Smooth muscle cell of the brain vasculature (primary cell): ENCODE measurements around the gene ENO4.

Experiments used
- DNase-seq: peaks from one replicate; pipeline ENCODE4 v3.0.0-alpha.2; 2012; ENCODE audit warnings: low read depth, low spot score

Gene ENO4

GRCh38 chr10:116829711-116830110, 19.6 kb upstream of the ENO4 start:
- no peak for DNase-seq

GRCh38 chr10:116831086-116831485, 18.2 kb upstream of the ENO4 start:
- DNase-seq = no peak

- no peak for DNase-seq
Observed at GRCh38 chr10:116831790-116832189, 17.5 kb upstream of the ENO4 start.

GRCh38 chr10:116833986-116834985, 15.0 kb upstream of the ENO4 start:
- DNase-seq = no peak

GRCh38 chr10:116835658-116836057, 13.6 kb upstream of the ENO4 start:
- no peak for DNase-seq

GRCh38 chr10:116836083-116836482, 13.2 kb upstream of the ENO4 start:
- DNase-seq = no peak

- DNase-seq = no peak
Observed at GRCh38 chr10:116836902-116837523, 12.3 kb upstream of the ENO4 start.

GRCh38 chr10:116838143-116838725, 11.1 kb upstream of the ENO4 start:
- no peak for DNase-seq

- DNase-seq = no peak
Observed at GRCh38 chr10:116840389-116841075, 8.8 kb upstream of the ENO4 start.

- no peak for DNase-seq
Observed at GRCh38 chr10:116845823-116846222, 3.5 kb upstream of the ENO4 start.

GRCh38 chr10:116848032-116848943, 1.0 kb upstream of the ENO4 start:
- DNase-seq = no peak

GRCh38 chr10:116848944-116849247, 403 bp upstream of the ENO4 start:
- no peak for DNase-seq

- DNase-seq = no peak
Observed at GRCh38 chr10:116850058-116850611, 836 bp downstream of the ENO4 start.

- no peak for DNase-seq
Observed at GRCh38 chr10:116852246-116852645, 2.9 kb downstream of the ENO4 start.

GRCh38 chr10:116853287-116853686, 4.0 kb downstream of the ENO4 start:
- no peak for DNase-seq

- no peak for DNase-seq
Observed at GRCh38 chr10:116853701-116854100, 4.4 kb downstream of the ENO4 start.

- DNase-seq = no peak
Observed at GRCh38 chr10:116857156-116857555, 7.9 kb downstream of the ENO4 start.

- DNase-seq = no peak
Observed at GRCh38 chr10:116861796-116862195, 12.5 kb downstream of the ENO4 start.

- DNase-seq = no peak
Observed at GRCh38 chr10:116864436-116864835, 15.1 kb downstream of the ENO4 start.

- no peak for DNase-seq
Observed at GRCh38 chr10:116866066-116866465, 16.8 kb downstream of the ENO4 start.
